Muscle layer of colon (tissue), 2 donors: Measurements from ENCODE around the gene ZC2HC1C.

Source experiments
- H3K27ac ChIP-seq: one replicate; pipeline ENCODE4 v1.7.0; 2013; ENCODE audit warnings: low read depth, mild to moderate bottlenecking, low read length, moderate library complexity
- H3K27me3 ChIP-seq, 2 donors: one replicate each; pipeline ENCODE4 v1.7.0; 2013; ENCODE audit warnings: low read length in 2 of 2, mild to moderate bottlenecking in 2 of 2; ENCODE audit not compliant: insufficient read depth in 2 of 2, control insufficient read depth in 1 of 2
- H3K36me3 ChIP-seq: one replicate; pipeline ENCODE4 v1.7.0; 2013; ENCODE audit warnings: mild to moderate bottlenecking, low read length; ENCODE audit not compliant: insufficient read depth
- H3K4me1 ChIP-seq: one replicate; pipeline ENCODE4 v1.7.0; 2013; ENCODE audit warnings: mild to moderate bottlenecking, low read length; ENCODE audit not compliant: insufficient read depth
- H3K4me3 ChIP-seq, 2 donors: one replicate each; pipeline ENCODE4 v1.7.0; 2013; ENCODE audit warnings: low read length in 2 of 2, low read depth in 1 of 2, mild to moderate bottlenecking in 1 of 2, moderate library complexity in 1 of 2
- H3K9ac ChIP-seq: one replicate; pipeline ENCODE4 v1.7.0; 2013; ENCODE audit warnings: low read length
- H3K9me3 ChIP-seq: one replicate; pipeline ENCODE4 v1.7.0; 2013; ENCODE audit warnings: mild to moderate bottlenecking, low read length
- donor health status: abdominal sarcoma.
- donor health status: Adenocarcinoma of cecum.

Gene ZC2HC1C

GRCh38 chr14:75095690-75096089 lies 26.2 kb downstream of the ZC2HC1C start:
- no peaks in the 10 kb centered on the region for H3K4me1 ChIP-seq
- H3K27me3 ChIP-seq = no peaks in the 10 kb centered on the region
- H3K9me3 ChIP-seq = no peaks in the 10 kb centered on the region
- no peak overlapping the region for H3K4me3 ChIP-seq
- no peak overlapping the region for H3K27ac ChIP-seq
- H3K9ac ChIP-seq = no peak overlapping the region
- H3K36me3 ChIP-seq = peaks cover 66% of the 10 kb centered on the region

- H3K4me3 ChIP-seq = no peak overlapping the region
- H3K27me3 ChIP-seq = no peaks in the 10 kb centered on the region
- H3K4me1 ChIP-seq = no peaks in the 10 kb centered on the region
- no peaks in the 10 kb centered on the region for H3K9me3 ChIP-seq
- no peak overlapping the region for H3K9ac ChIP-seq
- H3K27ac ChIP-seq = no peak overlapping the region
- peaks cover 59% of the 10 kb centered on the region for H3K36me3 ChIP-seq
Measured at GRCh38 chr14:75096959-75097358, 27.5 kb downstream of the ZC2HC1C start.

DNA sequence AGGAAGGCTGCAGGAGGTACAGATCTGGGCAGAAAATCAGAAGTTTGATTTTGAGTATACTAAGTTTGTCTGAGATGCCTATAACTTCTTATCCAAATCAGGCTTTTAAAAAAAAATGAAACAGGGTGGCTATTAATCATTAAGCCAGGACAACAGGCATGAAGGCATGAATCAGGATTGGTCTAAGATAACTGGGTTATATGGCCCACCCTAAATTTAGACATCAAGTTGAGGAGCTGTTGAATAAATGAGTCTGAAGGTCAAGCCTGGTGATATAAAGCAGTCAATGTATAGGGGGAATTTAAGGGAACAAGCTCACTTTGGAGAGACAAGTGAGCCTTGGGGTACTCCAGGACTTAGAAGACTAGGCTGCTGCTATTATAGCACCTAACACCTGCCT lies 28.8 kb downstream of the ZC2HC1C start:
- Histone ChIP-seq H3K36me3 (peaks cover 53% of the 10 kb centered on the region), H3K27me3 (no peaks in the 10 kb centered on the region), H3K27ac (no peak overlapping the region), H3K4me1 (no peaks in the 10 kb centered on the region), H3K9me3 (no peaks in the 10 kb centered on the region), H3K4me3 (no peak overlapping the region), H3K9ac (no peak overlapping the region)

GRCh38 chr14:75098682-75099081 lies 29.2 kb downstream of the ZC2HC1C start:
- H3K9ac ChIP-seq = no peak overlapping the region
- no peak overlapping the region for H3K27ac ChIP-seq
- H3K36me3 ChIP-seq = peaks cover 53% of the 10 kb centered on the region
- H3K4me1 ChIP-seq = no peaks in the 10 kb centered on the region
- no peaks in the 10 kb centered on the region for H3K27me3 ChIP-seq
- no peak overlapping the region for H3K4me3 ChIP-seq
- no peaks in the 10 kb centered on the region for H3K9me3 ChIP-seq

DNA sequence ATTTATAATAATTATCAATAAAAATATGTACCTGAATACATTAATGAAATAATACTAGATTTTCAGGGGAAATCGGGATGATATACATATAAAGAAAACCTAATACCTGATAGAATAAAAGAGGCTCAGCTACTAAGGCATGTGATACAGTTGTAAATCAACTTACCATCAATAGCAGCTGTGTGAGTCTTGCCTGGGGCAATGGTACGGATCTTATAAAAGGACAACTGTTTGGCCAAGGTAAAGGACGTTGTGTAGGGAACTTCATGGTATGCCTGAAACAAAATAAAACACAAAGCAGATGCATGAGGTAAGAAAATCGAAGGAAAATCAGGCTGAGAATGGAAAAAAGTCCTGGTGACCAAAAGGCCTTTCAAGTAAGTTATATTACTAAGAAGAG lies 32.0 kb downstream of the ZC2HC1C start:
- no peak overlapping the region for H3K9ac ChIP-seq
- H3K4me3 ChIP-seq = no peak overlapping the region
- H3K4me1 ChIP-seq = no peaks in the 10 kb centered on the region
- no peaks in the 10 kb centered on the region for H3K9me3 ChIP-seq
- H3K27me3 ChIP-seq = no peaks in the 10 kb centered on the region
- no peak overlapping the region for H3K27ac ChIP-seq
- peaks cover 48% of the 10 kb centered on the region for H3K36me3 ChIP-seq

DNA sequence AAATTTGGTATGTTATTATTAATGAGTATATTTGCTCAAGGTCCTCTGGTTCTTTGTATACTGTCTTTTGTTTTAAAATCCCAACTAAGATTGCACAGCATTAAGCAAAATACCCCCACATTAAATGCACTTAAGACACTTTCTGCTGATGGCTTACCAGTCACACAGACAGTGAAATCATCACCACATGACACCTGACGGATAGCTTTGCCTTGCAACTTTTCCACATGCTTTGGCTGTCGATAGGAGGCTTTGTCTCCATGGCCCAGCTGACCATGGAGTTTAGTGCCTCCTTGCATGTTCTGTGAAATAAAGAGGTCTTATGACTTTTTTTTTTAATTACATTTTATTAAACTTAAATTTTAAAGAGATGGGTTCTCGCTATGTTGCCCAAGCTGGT lies 37.7 kb downstream of the ZC2HC1C start:
- H3K27me3 ChIP-seq = no peaks in the 10 kb centered on the region

DNA sequence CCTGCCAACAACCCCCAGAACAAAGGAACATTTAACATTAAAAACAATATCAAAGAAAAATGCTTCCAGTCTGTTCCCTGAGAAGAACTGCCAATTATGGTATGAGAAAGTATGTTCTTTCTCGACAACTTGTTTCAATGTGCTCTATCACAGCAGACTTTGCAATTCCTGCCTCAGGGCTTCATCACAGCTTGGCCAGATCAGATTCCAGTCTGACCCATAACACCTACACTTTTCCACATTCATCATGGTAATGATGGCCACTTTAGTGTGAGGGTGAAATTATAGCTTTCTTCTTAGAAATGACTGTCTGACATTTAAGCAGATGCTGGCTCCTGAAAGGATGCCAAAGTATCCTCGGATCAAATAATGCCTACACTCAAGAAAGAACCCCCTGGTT lies 40.4 kb downstream of the ZC2HC1C start:
- Histone ChIP-seq H3K36me3 (peaks cover 75% of the 10 kb centered on the region), H3K4me1 (no peaks in the 10 kb centered on the region), H3K9ac (no peak overlapping the region), H3K9me3 (no peaks in the 10 kb centered on the region), H3K4me3 (no peak overlapping the region), H3K27me3 (no peaks in the 10 kb centered on the region), H3K27ac (no peak overlapping the region)

More for the DNA sequence above, 37.7 kb downstream of the ZC2HC1C start:
- no peak overlapping the region for H3K27ac ChIP-seq
- H3K9me3 ChIP-seq = no peaks in the 10 kb centered on the region
- H3K4me3 ChIP-seq = no peak overlapping the region
- no peak overlapping the region for H3K9ac ChIP-seq
- H3K4me1 ChIP-seq = no peaks in the 10 kb centered on the region
- peaks cover 55% of the 10 kb centered on the region for H3K36me3 ChIP-seq

DNA sequence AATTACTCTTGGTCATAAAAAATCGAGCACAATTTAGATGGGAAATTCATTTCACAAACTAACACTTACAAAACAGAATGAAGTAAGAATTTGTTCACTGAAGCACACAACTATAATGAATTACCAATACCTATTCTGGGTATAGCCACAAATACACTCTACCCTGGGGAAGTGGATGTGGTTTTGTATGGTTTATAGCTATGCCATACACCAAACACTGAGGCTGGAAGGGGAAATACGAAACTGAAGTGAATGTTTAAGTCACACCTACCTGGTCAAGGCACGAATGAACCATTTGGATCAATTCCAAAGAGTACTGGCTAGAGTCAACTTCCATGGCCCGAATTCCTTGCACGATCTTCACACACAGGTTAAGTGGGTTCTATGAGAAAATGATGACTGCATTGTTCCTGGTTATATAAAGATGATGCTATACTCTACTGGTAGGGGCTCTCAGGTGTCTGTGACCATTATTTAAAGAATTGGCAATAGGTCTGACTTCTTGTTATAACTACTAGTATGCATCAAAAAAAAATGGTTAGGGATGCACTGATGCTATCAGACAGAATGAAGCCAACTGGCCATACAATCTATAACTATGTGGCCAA lies 44.6 kb downstream of the ZC2HC1C start:
- no peaks in the 10 kb centered on the region for H3K27me3 ChIP-seq
- no peaks in the 10 kb centered on the region for H3K9me3 ChIP-seq
- no peaks in the 10 kb centered on the region for H3K4me1 ChIP-seq
- no peak overlapping the region for H3K27ac ChIP-seq
- no peak overlapping the region for H3K9ac ChIP-seq
- no peak overlapping the region for H3K4me3 ChIP-seq
- H3K36me3 ChIP-seq = peaks cover 87% of the 10 kb centered on the region

DNA sequence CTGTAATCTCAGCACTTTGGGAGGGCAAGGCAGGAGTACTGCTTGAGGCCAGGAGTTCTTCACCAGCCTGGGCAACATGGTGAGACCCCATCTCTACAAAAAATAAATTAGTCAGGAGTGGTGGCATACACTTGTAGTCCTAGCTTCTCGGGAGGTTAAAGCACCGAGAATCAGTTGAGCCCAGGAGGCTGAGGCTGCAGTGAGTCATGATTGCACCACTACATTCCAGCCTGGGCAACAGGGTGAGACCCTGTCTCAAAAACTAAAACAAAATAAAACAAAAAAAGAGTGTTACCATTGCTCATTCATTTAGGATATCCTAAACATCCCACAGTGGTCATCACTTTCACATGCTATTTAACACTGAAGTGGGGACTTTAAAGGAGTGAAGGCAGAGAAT lies 49.6 kb downstream of the ZC2HC1C start:
- Histone ChIP-seq H3K4me1 (no peaks in the 10 kb centered on the region), H3K9me3 (no peaks in the 10 kb centered on the region), H3K36me3 (peaks cover 51% of the 10 kb centered on the region), H3K27me3 (no peaks in the 10 kb centered on the region), H3K27ac (no peak overlapping the region), H3K9ac (no peak overlapping the region), H3K4me3 (no peak overlapping the region)

DNA sequence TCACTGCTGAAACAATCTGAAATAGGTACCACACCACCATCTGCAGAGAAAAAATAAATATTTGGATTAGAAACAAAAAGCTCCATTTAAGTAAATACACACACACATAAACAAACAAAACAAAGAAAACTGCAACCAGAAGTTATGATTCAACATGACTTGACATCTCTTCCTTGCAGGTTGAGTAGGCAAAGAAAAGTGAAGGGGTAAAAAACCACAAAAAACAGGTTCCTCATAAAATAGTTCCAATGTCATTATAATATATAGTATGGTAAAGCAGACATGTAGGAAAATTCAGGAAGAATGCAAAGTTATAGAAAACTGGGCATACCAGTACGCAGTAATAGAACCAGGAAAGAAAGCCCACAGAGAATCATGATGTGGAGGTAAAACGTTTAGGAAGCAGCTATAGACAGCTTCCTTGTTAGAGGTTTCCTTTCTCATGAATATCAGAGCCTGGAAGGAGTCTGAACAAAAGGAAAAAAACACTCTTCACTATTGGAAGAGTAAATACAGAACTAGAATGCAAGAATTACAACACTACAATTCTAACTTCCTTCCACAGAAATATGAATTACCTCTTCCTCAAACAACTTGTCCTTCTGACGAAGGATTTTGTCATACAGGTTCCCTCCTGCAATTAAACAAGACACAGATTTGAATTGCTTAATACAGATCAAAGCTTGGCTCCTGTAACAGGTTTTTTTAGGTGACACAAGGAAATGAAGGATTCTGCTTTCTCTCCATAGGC lies 51.3 kb downstream of the ZC2HC1C start:
- Histone ChIP-seq H3K9ac (no peak overlapping the region), H3K27ac (no peak overlapping the region), H3K4me1 (peaks cover 9% of the 10 kb centered on the region), H3K4me3 (no peak overlapping the region), H3K36me3 (peaks cover 42% of the 10 kb centered on the region), H3K27me3 (no peaks in the 10 kb centered on the region), H3K9me3 (no peaks in the 10 kb centered on the region)

GRCh38 chr14:75121552-75121951 lies 52.1 kb downstream of the ZC2HC1C start:
- Histone ChIP-seq H3K27me3 (no peaks in the 10 kb centered on the region), H3K27ac (no peak overlapping the region), H3K9ac (no peak overlapping the region), H3K4me1 (peaks cover 15% of the 10 kb centered on the region), H3K4me3 (no peak overlapping the region), H3K9me3 (no peaks in the 10 kb centered on the region), H3K36me3 (peaks cover 35% of the 10 kb centered on the region)

- H3K9me3 ChIP-seq = no peaks in the 10 kb centered on the region
- no peak overlapping the region for H3K27ac ChIP-seq
- H3K36me3 ChIP-seq = peaks cover 14% of the 10 kb centered on the region
- peaks cover 20% of the 10 kb centered on the region for H3K4me1 ChIP-seq
- H3K4me3 ChIP-seq = no peak overlapping the region
- no peak overlapping the region for H3K9ac ChIP-seq
- no peaks in the 10 kb centered on the region for H3K27me3 ChIP-seq
Measured at GRCh38 chr14:75123991-75124390, 54.5 kb downstream of the ZC2HC1C start.
